Keratinocyte (primary cell): Measurements from ENCODE around the gene PTN.

Experiments used
- EZH2 ChIP-seq: IDR thresholded peaks from one replicate; pipeline ENCODE4 v1.6.1; 2012; ENCODE audit warnings: inconsistent platforms, mild to moderate bottlenecking, low read length, moderate library complexity
- TF ChIP-seq, protein P1 (sequence below), 3 experiments: IDR thresholded peaks in 1 of 3; conservative IDR thresholded peaks in 1 of 3; optimal IDR thresholded peaks in 1 of 3; 2 replicates in 2 of 3; 3 replicates in 1 of 3; pipeline versions ENCODE3 to v1.5.1; 2011; ENCODE audit warnings: low read length in 3 of 3, mild to moderate bottlenecking in 3 of 3, moderate library complexity in 2 of 3, control low read depth in 1 of 3, inconsistent platforms in 1 of 3; ENCODE audit not compliant: insufficient read depth in 2 of 3; ENCODE audit errors: extremely low read depth in 1 of 3

DNA sequence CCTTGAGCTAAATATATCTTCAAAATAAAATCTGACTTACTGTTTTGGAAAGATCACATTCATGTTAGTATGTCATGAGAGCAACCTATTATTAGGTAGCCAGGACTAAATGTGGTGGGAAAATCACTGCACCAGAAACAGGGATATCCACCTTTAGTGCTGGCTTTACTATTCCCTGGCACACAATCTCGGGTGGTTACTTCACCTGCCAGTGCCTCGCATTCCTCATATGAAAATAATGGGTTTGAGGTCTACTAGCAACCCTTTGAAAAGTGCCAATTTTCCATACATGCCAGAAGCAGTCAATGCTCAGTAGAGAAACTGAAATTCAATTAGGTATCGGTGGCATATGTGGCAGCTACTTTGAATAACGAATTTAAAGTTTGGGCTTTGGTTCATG, 36.8 kb downstream of the PTN start:
- TF ChIP-seq, protein P1, sequence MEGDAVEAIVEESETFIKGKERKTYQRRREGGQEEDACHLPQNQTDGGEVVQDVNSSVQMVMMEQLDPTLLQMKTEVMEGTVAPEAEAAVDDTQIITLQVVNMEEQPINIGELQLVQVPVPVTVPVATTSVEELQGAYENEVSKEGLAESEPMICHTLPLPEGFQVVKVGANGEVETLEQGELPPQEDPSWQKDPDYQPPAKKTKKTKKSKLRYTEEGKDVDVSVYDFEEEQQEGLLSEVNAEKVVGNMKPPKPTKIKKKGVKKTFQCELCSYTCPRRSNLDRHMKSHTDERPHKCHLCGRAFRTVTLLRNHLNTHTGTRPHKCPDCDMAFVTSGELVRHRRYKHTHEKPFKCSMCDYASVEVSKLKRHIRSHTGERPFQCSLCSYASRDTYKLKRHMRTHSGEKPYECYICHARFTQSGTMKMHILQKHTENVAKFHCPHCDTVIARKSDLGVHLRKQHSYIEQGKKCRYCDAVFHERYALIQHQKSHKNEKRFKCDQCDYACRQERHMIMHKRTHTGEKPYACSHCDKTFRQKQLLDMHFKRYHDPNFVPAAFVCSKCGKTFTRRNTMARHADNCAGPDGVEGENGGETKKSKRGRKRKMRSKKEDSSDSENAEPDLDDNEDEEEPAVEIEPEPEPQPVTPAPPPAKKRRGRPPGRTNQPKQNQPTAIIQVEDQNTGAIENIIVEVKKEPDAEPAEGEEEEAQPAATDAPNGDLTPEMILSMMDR (optimal IDR thresholded peaks at IDR 0.05 in 1 of 3, IDR thresholded peaks at IDR 0.05 in 1 of 3, conservative IDR thresholded peaks at IDR 0.05 in 1 of 3; ENCODE audit: extremely low read depth in 1 of 3, insufficient read depth in 2 of 3, low read length in 3 of 3), result no peak
- no peak for TF ChIP-seq EZH2
